Measurements from ENCODE around the gene TRIM75.
"Not testable (repeated sequence)": the region's sequence is repeated elsewhere in the genome, so short reads cannot be mapped to it uniquely, and the experiment has no call there.

The TRIM75 gene

GRCh38 chr4:165079476-165079875 is 25.8 kb downstream of the TRIM75 start:
- no peak for DNase-seq

GRCh38 chr4:165084787-165085186 is 31.1 kb downstream of the TRIM75 start:
- DNase-seq: not testable (repeated sequence)

DNA sequence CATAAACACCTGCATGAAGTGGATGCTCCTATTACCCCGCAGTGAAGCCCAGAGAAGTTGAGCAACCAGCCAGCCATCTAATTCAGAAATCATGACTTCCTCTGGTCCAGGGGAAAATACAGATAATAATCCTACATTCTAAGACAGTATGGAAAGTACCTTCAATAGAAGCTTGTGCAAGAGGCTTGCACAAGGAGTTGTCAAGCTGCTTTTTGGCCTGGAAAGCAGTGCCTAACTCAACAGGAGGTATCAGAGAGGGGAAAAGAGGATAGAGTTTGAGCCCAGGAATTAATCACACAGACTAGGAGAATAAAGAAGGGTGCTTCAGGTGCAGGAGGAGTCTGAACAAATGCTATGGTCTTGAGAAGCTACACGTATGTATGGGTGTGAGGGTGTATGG is 32.3 kb downstream of the TRIM75 start:
- DNase-seq: no peak

DNA sequence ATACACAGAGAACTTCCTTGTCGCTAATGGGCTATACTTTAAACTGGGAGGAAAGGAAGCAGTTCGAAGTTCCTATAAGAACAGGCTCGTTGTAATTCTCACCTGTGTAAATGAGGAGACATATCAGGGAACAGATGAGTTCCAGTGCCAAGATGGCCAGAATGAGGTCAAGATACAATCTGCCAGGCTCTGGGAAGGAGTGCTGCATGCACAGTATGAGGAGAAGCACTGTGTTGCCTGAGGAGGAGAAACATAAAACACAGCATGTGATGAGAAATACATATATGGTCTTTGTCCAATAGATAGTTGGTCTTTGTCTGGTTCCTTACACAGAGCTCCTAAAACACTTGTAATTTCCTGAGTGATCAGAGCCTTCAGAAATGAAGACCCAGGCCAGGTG is 34.7 kb downstream of the TRIM75 start:
- no peak for DNase-seq

DNA sequence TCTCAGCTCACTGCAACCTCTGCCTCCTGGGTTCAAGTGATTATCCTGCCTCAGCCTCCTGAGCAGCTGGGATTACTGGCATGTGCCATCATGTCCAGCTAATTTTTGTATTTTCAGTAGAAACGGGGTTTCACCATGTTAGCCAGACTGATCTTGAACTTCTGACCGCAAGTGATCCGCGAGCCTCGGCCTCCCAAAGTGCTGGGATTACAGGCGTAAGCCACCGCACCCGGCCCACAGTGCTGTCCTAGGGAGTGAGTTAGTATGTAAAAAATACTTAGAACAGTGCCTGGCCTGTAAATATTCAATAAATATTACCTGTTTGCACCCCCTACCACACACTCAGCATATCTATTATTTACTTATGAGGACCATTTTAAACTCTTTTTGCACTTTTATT is 38.5 kb downstream of the TRIM75 start:
- DNase-seq: not testable (repeated sequence)

- no peak for DNase-seq
Measured at GRCh38 chr4:165094873-165095272, 41.2 kb downstream of the TRIM75 start.

- no peak for DNase-seq
Measured at GRCh38 chr4:165095291-165095690, 41.6 kb downstream of the TRIM75 start.

DNA sequence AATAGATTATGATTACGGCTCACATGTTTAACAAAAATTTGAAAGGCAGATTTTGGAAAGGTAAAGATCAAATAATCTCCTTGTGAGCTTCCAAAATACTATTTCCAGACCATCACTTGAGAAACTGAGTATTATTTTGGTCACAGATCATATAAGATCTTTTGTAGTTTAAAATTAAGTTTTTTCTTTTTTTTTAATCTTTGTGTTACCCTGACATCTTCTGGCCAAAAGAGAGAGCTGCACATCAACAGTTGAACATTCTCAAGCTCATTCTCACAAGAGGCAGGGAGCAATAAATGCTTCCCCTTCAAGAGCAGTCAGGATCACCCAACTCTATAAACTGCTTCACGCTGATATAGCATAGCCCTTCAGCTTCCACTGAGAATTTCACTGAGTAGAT is 43.1 kb downstream of the TRIM75 start:
- no peak for DNase-seq

- no peak for DNase-seq
Measured at GRCh38 chr4:165101641-165102040, 48.0 kb downstream of the TRIM75 start.

DNA sequence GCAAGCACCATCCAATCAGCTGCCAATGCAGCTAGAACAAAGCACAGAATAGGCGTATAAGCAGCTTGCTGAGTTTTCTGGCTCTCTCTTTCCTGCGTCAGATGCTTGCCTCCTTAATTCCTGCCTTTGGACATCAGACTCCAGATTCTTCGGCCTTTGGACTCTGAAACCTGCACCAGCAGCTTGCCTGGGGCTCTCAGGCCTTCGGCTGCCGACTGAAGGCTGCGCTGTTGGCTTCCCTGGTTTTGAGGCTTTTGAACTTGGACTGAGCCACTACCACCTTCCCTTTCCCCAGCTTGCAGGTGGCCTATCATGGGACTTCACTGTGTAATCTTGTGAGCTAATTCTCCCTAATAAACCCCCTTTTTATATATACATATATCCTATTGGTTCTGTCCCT is 52.9 kb downstream of the TRIM75 start:
- no peak for DNase-seq
